NCI-H2029 (cell line): Measurements from ENCODE around the gene RNF121.

Experiments
- DNase-seq: peaks from one replicate; lab custom pipeline; 2025; lab: John Stamatoyannopoulos, UW

Gene RNF121

GRCh38 chr11:71934213-71934612 is 5.4 kb downstream of the RNF121 start:
- DNase-seq, result no peak

GRCh38 chr11:71935338-71935925 is 6.6 kb downstream of the RNF121 start:
- DNase-seq, result no peak

GRCh38 chr11:71936825-71937224 is 8.0 kb downstream of the RNF121 start:
- DNase-seq, result no peak

GRCh38 chr11:71937826-71938225 is 9.0 kb downstream of the RNF121 start:
- DNase-seq, result no peak

- DNase-seq, result no peak
Measured at GRCh38 chr11:71940561-71941219, 11.8 kb downstream of the RNF121 start.

- no peak for DNase-seq
Measured at GRCh38 chr11:71946144-71946571, 17.3 kb downstream of the RNF121 start.

- DNase-seq, result no peak
Measured at GRCh38 chr11:71947498-71947897, 18.7 kb downstream of the RNF121 start.

- no peak for DNase-seq
Measured at GRCh38 chr11:71948314-71949027, 19.6 kb downstream of the RNF121 start.

- no peak for DNase-seq
Measured at GRCh38 chr11:71949034-71949433, 20.2 kb downstream of the RNF121 start.

GRCh38 chr11:71951741-71952310 is 23.0 kb downstream of the RNF121 start:
- DNase-seq, result no peak

- DNase-seq, result no peak
Measured at GRCh38 chr11:71955898-71956456, 27.1 kb downstream of the RNF121 start.

- DNase-seq, result no peak
Measured at GRCh38 chr11:71962428-71963038, 33.7 kb downstream of the RNF121 start.

- DNase-seq, result no peak
Measured at GRCh38 chr11:71963468-71963867, 34.6 kb downstream of the RNF121 start.

GRCh38 chr11:71964641-71965040 is 35.8 kb downstream of the RNF121 start:
- no peak for DNase-seq

GRCh38 chr11:71971680-71972079 is 42.8 kb downstream of the RNF121 start:
- no peak for DNase-seq

- no peak for DNase-seq
Measured at GRCh38 chr11:71976551-71976950, 47.7 kb downstream of the RNF121 start.

- no peak for DNase-seq
Measured at GRCh38 chr11:71977090-71977489, 48.2 kb downstream of the RNF121 start.

GRCh38 chr11:71977743-71978418 is 49.0 kb downstream of the RNF121 start:
- peak; percentile 24 for DNase-seq

GRCh38 chr11:71979094-71979493 is 50.2 kb downstream of the RNF121 start:
- no peak for DNase-seq

- no peak for DNase-seq
Measured at GRCh38 chr11:71979602-71980001, 50.8 kb downstream of the RNF121 start.

GRCh38 chr11:71986131-71986530 is 57.3 kb downstream of the RNF121 start:
- DNase-seq, result no peak

- no peak for DNase-seq
Measured at GRCh38 chr11:71987521-71987920, 58.7 kb downstream of the RNF121 start.
